Esophagus squamous epithelium (tissue), 5 donors: ENCODE measurements around the gene DAZAP1. TPM values are rescaled to one million over a fixed set of nuclear protein-coding genes. Genes with fewer than 3 reads are reported as not detected.

ENCODE experiments used
- DNase-seq: peaks from one replicate; lab custom pipeline; 2025; lab: John Stamatoyannopoulos, UW
- H3K27ac ChIP-seq, 4 donors: fragments of 200-600 bp; sonication (generic); one replicate each; pipeline ENCODE4 v1.5.1; 2016 to 2019; ENCODE audit warnings: mild to moderate bottlenecking in 1 of 4
- H3K27me3 ChIP-seq, 4 donors: fragments of 200-600 bp; sonication (generic); 1 replicate in 3 of 4; 2 replicates in 1 of 4; pipeline versions ENCODE4 v1.5.1 to v1.6.0; 2017 to 2021; ENCODE audit warnings: antibody characterized with exemption in 1 of 4
- H3K36me3 ChIP-seq, 3 donors: fragments of 200-600 bp; sonication (generic); one replicate each; pipeline ENCODE4 v1.5.1; 2016 to 2019
- H3K4me1 ChIP-seq, 3 donors: fragments of 200-600 bp; sonication (generic); one replicate each; pipeline ENCODE4 v1.5.1; 2017 to 2019
- H3K4me3 ChIP-seq, 4 donors: fragments of 200-600 bp; sonication (generic); 1 replicate in 3 of 4; 2 replicates in 1 of 4; pipeline ENCODE4 v1.5.1; 2016 to 2019; ENCODE audit warnings: mild to moderate bottlenecking in 2 of 4, moderate library complexity in 1 of 4
- H3K9me3 ChIP-seq, 3 donors: fragments of 200-600 bp; sonication (generic); one replicate each; pipeline ENCODE4 v1.5.1; 2016 to 2019
- POLR2A ChIP-seq, 4 donors: fragments of 450-650 bp; IDR thresholded peaks; one replicate each; pipeline ENCODE4 v1.6.1; 2017; ENCODE audit warnings: antibody characterized with exemption in 4 of 4, mild to moderate bottlenecking in 4 of 4, moderate library complexity in 3 of 4
- WGBS, 2 donors: methylation state at CpG; one replicate each; pipeline ENCODE4 v1.1.5; 2018; 5-methylcytosine and 5-hydroxymethylcytosine counted together
- intact Hi-C: fragments of 100-400 bp; cut with DNase I; formaldehyde crosslinking; loops from one replicate; pipeline ENCODE4 v1.15.0; 2022
- total RNA-seq, 4 donors: library from RNA; depleted of rRNA; stranded (reverse); fragments of >200 nt; gene quantifications; one replicate each; pipeline ENCODE4 v1.1.0, GENCODE V29; 2016
- TF ChIP-seq, protein P1 (sequence below), 6 experiments: fragments of 450-650 bp in 4 of 6; fragments of 200-600 bp in 2 of 6; sonication (generic) in 2 of 6; IDR thresholded peaks; one replicate each; pipeline ENCODE4 v1.5.1; 2016 to 2019; ENCODE audit warnings: antibody characterized with exemption in 6 of 6, mild to moderate bottlenecking in 4 of 6, moderate library complexity in 4 of 6
- donor health status: DM: yes; HTN: yes; CAD: no.

DAZAP1 gene
- total RNA-seq, 4 donors from 2014 or later = 60.2 to 76.0 (median 69.0) TPM

DNA sequence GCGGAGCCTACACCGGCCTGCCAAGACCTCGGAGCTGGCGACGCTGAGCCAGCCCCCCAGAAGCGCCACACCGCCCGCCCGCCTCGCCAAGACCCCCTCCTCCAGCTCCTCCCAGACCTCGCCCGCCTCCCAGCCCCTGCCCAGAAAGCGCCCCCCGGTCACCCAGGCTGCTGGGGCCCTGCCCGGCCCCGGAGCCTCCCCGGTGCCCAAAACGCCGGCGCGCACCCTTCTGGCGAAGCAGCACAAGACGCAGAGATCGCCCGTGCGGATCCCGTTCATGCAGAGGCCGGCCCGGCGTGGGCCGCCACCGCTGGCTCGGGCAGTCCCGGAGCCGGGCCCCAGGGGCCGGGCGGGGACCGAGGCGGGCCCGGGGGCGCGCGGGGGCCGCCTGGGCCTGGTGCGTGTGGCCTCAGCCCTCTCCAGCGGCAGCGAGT is 61.5 kb downstream of the DAZAP1 start:
- TF ChIP-seq, protein P1, sequence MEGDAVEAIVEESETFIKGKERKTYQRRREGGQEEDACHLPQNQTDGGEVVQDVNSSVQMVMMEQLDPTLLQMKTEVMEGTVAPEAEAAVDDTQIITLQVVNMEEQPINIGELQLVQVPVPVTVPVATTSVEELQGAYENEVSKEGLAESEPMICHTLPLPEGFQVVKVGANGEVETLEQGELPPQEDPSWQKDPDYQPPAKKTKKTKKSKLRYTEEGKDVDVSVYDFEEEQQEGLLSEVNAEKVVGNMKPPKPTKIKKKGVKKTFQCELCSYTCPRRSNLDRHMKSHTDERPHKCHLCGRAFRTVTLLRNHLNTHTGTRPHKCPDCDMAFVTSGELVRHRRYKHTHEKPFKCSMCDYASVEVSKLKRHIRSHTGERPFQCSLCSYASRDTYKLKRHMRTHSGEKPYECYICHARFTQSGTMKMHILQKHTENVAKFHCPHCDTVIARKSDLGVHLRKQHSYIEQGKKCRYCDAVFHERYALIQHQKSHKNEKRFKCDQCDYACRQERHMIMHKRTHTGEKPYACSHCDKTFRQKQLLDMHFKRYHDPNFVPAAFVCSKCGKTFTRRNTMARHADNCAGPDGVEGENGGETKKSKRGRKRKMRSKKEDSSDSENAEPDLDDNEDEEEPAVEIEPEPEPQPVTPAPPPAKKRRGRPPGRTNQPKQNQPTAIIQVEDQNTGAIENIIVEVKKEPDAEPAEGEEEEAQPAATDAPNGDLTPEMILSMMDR (IDR thresholded peaks at IDR 0.05) = no peak
- TF ChIP-seq POLR2A (IDR thresholded peaks at IDR 0.05) = no peak
- intact Hi-C loops = no loop called here
- Histone ChIP-seq H3K27ac (no peak overlapping the region), H3K4me1 (peaks cover 52 to 83% (median 61%) of the 10 kb centered on the region in 3 donors), H3K9me3 (no peaks in the 10 kb centered on the region), H3K36me3 (no peaks in the 10 kb centered on the region), H3K27me3 (peaks cover 33 to 100% (median 45%) of the 10 kb centered on the region in 4 donors), H3K4me3 (peak overlapping the region; percentile 10 to 63 (median 36))
- no CpG with 5 or more reads among the region's 47 CpGs for WGBS, 2 donors
- no peak for DNase-seq

DNA sequence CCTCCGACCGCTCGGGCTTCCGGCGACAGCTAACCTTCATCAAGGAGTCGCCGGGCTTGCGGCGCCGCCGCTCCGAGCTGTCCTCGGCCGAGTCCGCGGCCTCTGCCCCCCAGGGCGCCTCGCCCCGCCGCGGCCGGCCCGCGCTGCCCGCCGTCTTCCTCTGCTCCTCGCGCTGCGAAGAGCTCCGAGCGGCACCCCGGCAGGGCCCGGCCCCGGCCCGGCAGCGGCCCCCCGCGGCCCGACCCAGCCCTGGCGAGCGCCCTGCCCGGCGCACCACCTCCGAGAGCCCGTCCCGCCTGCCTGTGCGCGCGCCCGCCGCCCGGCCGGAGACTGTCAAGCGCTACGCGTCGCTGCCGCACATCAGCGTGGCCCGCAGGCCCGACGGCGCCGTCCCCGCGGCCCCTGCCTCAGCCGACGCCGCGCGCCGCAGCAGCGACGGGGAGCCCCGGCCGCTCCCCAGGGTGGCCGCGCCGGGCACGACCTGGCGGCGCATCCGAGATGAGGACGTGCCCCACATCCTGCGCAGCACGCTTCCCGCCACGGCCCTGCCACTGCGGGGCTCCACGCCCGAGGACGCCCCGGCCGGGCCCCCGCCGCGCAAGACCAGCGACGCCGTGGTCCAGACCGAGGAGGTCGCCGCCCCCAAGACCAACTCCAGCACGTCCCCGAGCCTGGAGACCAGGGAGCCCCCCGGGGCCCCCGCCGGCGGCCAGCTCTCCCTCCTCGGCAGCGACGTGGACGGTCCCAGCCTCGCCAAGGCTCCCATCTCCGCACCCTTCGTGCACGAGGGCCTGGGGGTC is 62.1 kb downstream of the DAZAP1 start:
- Histone ChIP-seq H3K27me3 (peaks cover 33 to 100% (median 45%) of the 10 kb centered on the region in 4 donors), H3K4me1 (peaks cover 52 to 83% (median 61%) of the 10 kb centered on the region in 3 donors), H3K4me3 (peak overlapping the region; percentile 24 to 63 (median 36)), H3K9me3 (no peaks in the 10 kb centered on the region), H3K36me3 (peaks cover 0 to 3% (median 0%) of the 10 kb centered on the region in 3 donors), H3K27ac (no peak overlapping the region)
- DNase-seq = no peak
- TF ChIP-seq, protein P1 (IDR thresholded peaks at IDR 0.05) = no peak
- no peak for TF ChIP-seq POLR2A (IDR thresholded peaks at IDR 0.05)
- no CpG with 5 or more reads among the region's 117 CpGs for WGBS, 2 donors
- intact Hi-C loops = no loop called here

DNA sequence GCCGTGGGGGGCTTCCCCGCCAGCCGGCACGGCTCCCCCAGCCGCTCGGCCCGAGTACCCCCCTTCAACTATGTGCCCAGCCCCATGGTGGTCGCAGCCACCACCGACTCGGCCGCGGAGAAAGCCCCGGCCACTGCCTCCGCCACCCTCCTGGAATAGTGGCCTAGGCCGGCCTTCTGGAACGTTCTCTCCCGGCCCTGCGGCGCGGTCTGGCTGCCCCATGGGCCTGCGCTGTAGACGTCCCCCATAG is 62.6 kb downstream of the DAZAP1 start:
- no peak for DNase-seq
- Histone ChIP-seq H3K27me3 (peaks cover 33 to 100% (median 45%) of the 10 kb centered on the region in 4 donors), H3K27ac (no peak overlapping the region), H3K36me3 (peaks cover 0 to 8% (median 0%) of the 10 kb centered on the region in 3 donors), H3K4me1 (peaks cover 52 to 82% (median 61%) of the 10 kb centered on the region in 3 donors), H3K9me3 (no peaks in the 10 kb centered on the region), H3K4me3 (peak overlapping the region; percentile 21 to 63 (median 36))
- TF ChIP-seq, protein P1 (IDR thresholded peaks at IDR 0.05) = no peak
- TF ChIP-seq POLR2A (IDR thresholded peaks at IDR 0.05) = no peak
- WGBS, 2 donors = no CpG with 5 or more reads among the region's 22 CpGs
- intact Hi-C loops = no loop called here

DNA sequence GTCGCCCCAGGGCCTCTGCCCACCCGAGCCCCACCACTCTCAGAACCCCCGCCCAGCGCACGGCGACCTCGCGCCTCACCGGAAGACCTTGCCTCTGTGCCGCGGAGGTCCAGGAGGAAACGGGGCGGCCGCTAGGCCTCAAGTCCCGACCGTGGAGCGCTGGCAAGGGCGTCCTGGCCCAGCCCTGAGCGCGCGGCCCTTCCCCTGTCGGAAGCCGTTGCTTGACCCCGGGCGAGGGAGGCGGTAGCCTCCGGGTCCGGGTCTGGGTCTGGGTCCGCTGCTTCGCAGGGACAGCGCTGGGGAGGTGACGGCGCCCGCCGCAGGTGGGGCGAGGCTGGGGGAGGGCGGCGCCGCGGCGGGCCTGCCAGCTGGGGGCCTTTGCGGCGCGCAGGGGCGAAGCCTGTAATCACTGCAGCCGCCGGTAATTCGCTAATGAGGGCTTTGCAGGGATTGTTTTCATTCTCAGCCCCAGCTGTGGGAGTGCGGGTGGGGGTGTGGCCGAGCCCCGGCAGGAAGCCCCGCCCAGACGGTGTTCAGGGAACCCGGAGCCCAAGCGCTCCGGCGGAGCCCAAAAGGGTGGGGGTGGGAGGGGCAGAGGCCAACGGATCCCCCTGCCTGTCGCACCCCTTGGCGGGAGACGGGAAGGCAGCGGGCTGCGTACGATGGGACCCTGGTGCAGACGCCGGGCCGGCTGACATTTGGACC is 63.1 kb downstream of the DAZAP1 start:
- 0% methylated on average over 2 of the region's 67 CpGs; no CpG with 5 or more reads in 1 of the 2 donors for WGBS, 2 donors
- H3K27ac ChIP-seq = no peak overlapping the region
- no peaks in the 10 kb centered on the region for H3K9me3 ChIP-seq
- TF ChIP-seq POLR2A (IDR thresholded peaks at IDR 0.05) = no peak
- TF ChIP-seq, protein P1 (IDR thresholded peaks at IDR 0.05) = no peak
- peaks cover 33 to 96% (median 45%) of the 10 kb centered on the region in 4 donors for H3K27me3 ChIP-seq
- intact Hi-C loops = no loop called here
- no peak for DNase-seq
- H3K4me3 ChIP-seq = peak overlapping the region; percentile 21 to 63 (median 36)
- H3K36me3 ChIP-seq = peaks cover 0 to 13% (median 0%) of the 10 kb centered on the region in 3 donors
- H3K4me1 ChIP-seq = peaks cover 52 to 77% (median 61%) of the 10 kb centered on the region in 3 donors
